K562 (cell line): ENCODE results near the gene SPAM1. TPM values are rescaled to one million over a fixed set of nuclear protein-coding genes. Genes with fewer than 3 reads are reported as not detected.

ENCODE experiments used
- ATAC-seq: fragments of 200-7000 bp; cut with Tn5 transposase; 3 replicates; pipeline ENCODE4 v1.9.1; 2020; ENCODE audit warnings: moderate library complexity
- BruUV-seq: library from RNA; stranded (reverse); fragments of 400-500 nt; replicated peaks from 2 replicates; lab custom pipeline; 2021; lab: Mats Ljungman, UMichigan
- CTCF ChIA-PET: fragments of 300-600 bp; formaldehyde crosslinking; extraction: SDS; loops from one replicate; lab custom pipeline; 2021; ENCODE audit warnings: low intra/inter-chr PET ratio; lab: Yijun Ruan, JAX
- POLR2A ChIA-PET: fragments of 300-600, 350-650 bp; sonication (Branson Sonifier 250); formaldehyde crosslinking; extraction: SDS; loops from one replicate; lab custom pipeline; 2021; ENCODE audit warnings: antibody characterized with exemption, inconsistent platforms; lab: Yijun Ruan, JAX
- DNase-seq, 4 experiments: peaks; one replicate each; pipeline versions ENCODE4 v3.0.0 to v3.0.0-alpha.2; 2011 to 2018; ENCODE audit warnings: low spot score in 3 of 4, mixed read lengths in 3 of 4; ENCODE audit errors: extremely low read depth in 1 of 4
- FAIRE-seq: peaks from 2 replicates; lab custom pipeline; 2011; peaks lifted over from hg19 to GRCh38; lab: Jason Lieb, UNC
- H2AFZ ChIP-seq: 2 replicates; pipeline ENCODE4 v1.6.0; 2011; ENCODE audit warnings: low read depth, low read length, control low read depth, inconsistent platforms
- H3K27ac ChIP-seq: fragments of 200-600 bp; 3 replicates; pipeline ENCODE4 v1.8.0; 2011; ENCODE audit warnings: low read depth, mild to moderate bottlenecking, control low read depth, inconsistent platforms, low read length, moderate library complexity, mixed read lengths; ENCODE audit errors: extremely low read depth
- H3K27me3 ChIP-seq, 2 experiments: fragments of 300-600 bp in 1 of 2; 2 replicates in 1 of 2; 3 replicates in 1 of 2; pipeline versions ENCODE4 v1.6.0 to v1.8.0; 2011; ENCODE audit warnings: inconsistent platforms in 2 of 2, low read length in 2 of 2, mild to moderate bottlenecking in 1 of 2, mixed read lengths in 1 of 2, moderate library complexity in 1 of 2; ENCODE audit not compliant: control insufficient read depth in 2 of 2, insufficient read depth in 2 of 2
- H3K36me3 ChIP-seq: fragments of 300-600 bp; 3 replicates; pipeline ENCODE4 v1.8.0; 2011; ENCODE audit warnings: mild to moderate bottlenecking, low read length, inconsistent platforms; ENCODE audit not compliant: control insufficient read depth, insufficient read depth
- H3K4me1 ChIP-seq, 2 experiments: fragments of 200-600 bp in 1 of 2; replicated peaks in 1 of 2; 2 replicates in 1 of 2; 3 replicates in 1 of 2; pipeline versions ENCODE4 v1.5.1 to v1.8.0; 2011; ENCODE audit warnings: inconsistent platforms in 2 of 2, low read length in 2 of 2, mild to moderate bottlenecking in 1 of 2, mixed read lengths in 1 of 2, moderate library complexity in 1 of 2; ENCODE audit not compliant: control insufficient read depth in 2 of 2, insufficient read depth in 2 of 2
- H3K4me2 ChIP-seq: 2 replicates; pipeline ENCODE4 v1.6.1; 2011; ENCODE audit warnings: low read length, control low read depth, inconsistent platforms, mixed read lengths; ENCODE audit not compliant: insufficient read depth
- H3K4me3 ChIP-seq: fragments of 200-600 bp; sonication (generic), shearing (Covaris generic); 2 replicates; pipeline ENCODE4 v1.5.1; 2016; ENCODE audit warnings: control low read depth, inconsistent platforms
- H3K79me2 ChIP-seq: fragments of 200-600 bp; 3 replicates; pipeline ENCODE4 v1.8.0; 2011; ENCODE audit warnings: low read length, inconsistent platforms; ENCODE audit not compliant: control insufficient read depth, insufficient read depth
- H3K9ac ChIP-seq, 2 experiments: 2 replicates each; pipeline versions ENCODE4 v1.6.0 to v1.6.1; 2011; ENCODE audit warnings: low read depth in 2 of 2, low read length in 2 of 2, control low read depth in 1 of 2, inconsistent platforms in 1 of 2, mild to moderate bottlenecking in 1 of 2, mixed read lengths in 1 of 2; ENCODE audit not compliant: insufficient read depth in 1 of 2
- H3K9me1 ChIP-seq: one replicate; pipeline ENCODE4 v1.6.0; 2011; ENCODE audit warnings: inconsistent platforms, mild to moderate bottlenecking, low read length, moderate library complexity; ENCODE audit not compliant: control insufficient read depth, insufficient read depth
- H3K9me3 ChIP-seq: replicated peaks from 2 replicates; pipeline ENCODE4 v1.5.1; 2011; ENCODE audit warnings: low read depth, low read length, inconsistent platforms; ENCODE audit not compliant: control insufficient read depth, insufficient read depth
- H4K20me1 ChIP-seq: replicated peaks from 2 replicates; pipeline ENCODE4 v1.6.1; 2011; ENCODE audit warnings: low read length, inconsistent platforms, mixed read lengths; ENCODE audit not compliant: control insufficient read depth, insufficient read depth
- ATF7 ChIP-seq: fragments of 450-650 bp; IDR thresholded peaks from 2 replicates; pipeline ENCODE4 v1.7.1; 2014; ENCODE audit warnings: mild to moderate bottlenecking, moderate library complexity
- DACH1 ChIP-seq: fragments of 450-650 bp; IDR thresholded peaks from 2 replicates; pipeline ENCODE4 v1.6.1; 2018; ENCODE audit not compliant: partially characterized antibody
- HCFC1 ChIP-seq: IDR thresholded peaks from 2 replicates; pipeline ENCODE4 v1.6.1; 2012; ENCODE audit warnings: low read depth, low read length, improper control_type of control experiment
- HDAC3 ChIP-seq: fragments of 450-650 bp; IDR thresholded peaks from 2 replicates; pipeline ENCODE4 v1.6.1; 2018; ENCODE audit warnings: borderline replicate concordance, mild to moderate bottlenecking, moderate library complexity; ENCODE audit not compliant: partially characterized antibody
- MEIS2 ChIP-seq: fragments of 450-650 bp; IDR thresholded peaks from 2 replicates; pipeline ENCODE4 v1.6.1; 2014; ENCODE audit warnings: mild to moderate bottlenecking; ENCODE audit not compliant: partially characterized antibody
- PCBP2 ChIP-seq: fragments of 200-400 bp; formaldehyde crosslinking; IDR thresholded peaks from 2 replicates; pipeline ENCODE4 v1.6.1; 2018; ENCODE audit warnings: low read length, low read depth, mild to moderate bottlenecking, moderate library complexity; ENCODE audit not compliant: poor library complexity, severe bottlenecking
- TEAD1 ChIP-seq, 2 experiments: fragments of 450-650 bp in 1 of 2; sonication (generic) in 1 of 2; formaldehyde crosslinking; IDR thresholded peaks; 2 replicates each; pipeline versions ENCODE4 v1.4.0 to v1.8.0; 2020 to 2022; ENCODE audit warnings: mild to moderate bottlenecking in 2 of 2, missing genetic modification reagents in 1 of 2
- ZFP36 ChIP-seq: fragments of 150-350 bp; IDR thresholded peaks from 2 replicates; pipeline ENCODE4 v1.6.1; 2018; ENCODE audit warnings: low read length, low read depth; ENCODE audit not compliant: partially characterized antibody
- WGBS: fragments of 100-300 bp; shearing (Covaris generic); methylation state at CpG from one replicate; pipeline ENCODE4 v1.1.6; 2016; ENCODE audit warnings: low coverage, mixed read lengths; ENCODE audit not compliant: insufficient coverage; ENCODE audit errors: missing lambda C conversion rate; 5-methylcytosine and 5-hydroxymethylcytosine counted together
- in situ Hi-C: fragments of 300-500 bp; cut with MboI; formaldehyde crosslinking; loops from 4 replicates; pipeline ENCODE4 v1.15.0; 2018; ENCODE audit warnings: inconsistent platforms, mixed read lengths
- intact Hi-C: fragments of 100-400 bp; cut with micrococcal nuclease; formaldehyde crosslinking; loops from 2 replicates; pipeline ENCODE4 v1.14.2; 2022
- polyA plus RNA-seq, 8 experiments: library from polyadenylated mRNA; depleted of rRNA in 4 of 8; stranded (reverse) in 5 of 8; unstranded in 3 of 8; fragments of >200 nt; fragmentation: Nextera tagmentation in 2 of 8; fragmentation: Illumina TruSeq in 1 of 8; extraction: Ambion mirVana in 2 of 8; extraction: Trizol in 1 of 8; gene quantifications; 2 replicates each; pipeline versions ENCODE4 v1.2.1 to v1.2.3, GENCODE V29; 2011 to 2014; ENCODE audit warnings: inconsistent platforms in 1 of 8, missing spikeins in 1 of 8
- total RNA-seq, 7 experiments: library from RNA; depleted of rRNA in 6 of 7; stranded (reverse); fragments of >200 nt in 6 of 7; fragmentation: Illumina TruSeq in 2 of 7; extraction: Trizol in 2 of 7; gene quantifications; 2 replicates each; pipeline versions ENCODE4 v1.2.1 to v1.2.3, GENCODE V29; 2011 to 2021; ENCODE audit warnings: low replicate concordance in 1 of 7
- TF ChIP-seq, protein P1 (sequence below): fragments of 250-450 bp; sonication (Bioruptor Pico); IDR thresholded peaks from 2 replicates; pipeline ENCODE4 v1.5.0; 2021; ENCODE audit warnings: mild to moderate bottlenecking, moderate library complexity
- TF ChIP-seq, protein P2 (sequence below): fragments of 450-650 bp; IDR thresholded peaks from 2 replicates; pipeline ENCODE4 v1.7.1; 2018; ENCODE audit warnings: mild to moderate bottlenecking, low read depth; ENCODE audit not compliant: partially characterized antibody

SPAM1 gene
- total and polyA plus RNA-seq, 9 of the 15 experiments (the other 6 are each of a cell fraction or from before 2014, with no cell fraction given): not detected

GRCh38 chr7:123936388-123936787 lies 11.3 kb downstream of the SPAM1 start:
- BruUV-seq: no TSS peak
- no peaks in the 10 kb centered on the region for H3K27me3 ChIP-seq
- DNase-seq: no peak
- no peaks in the 10 kb centered on the region for H3K9me3 ChIP-seq
- TF ChIP-seq TEAD1 (CRISPR knock-in tag; IDR thresholded peaks at IDR 0.05): no peak
- no peak for TF ChIP-seq PCBP2
- TF ChIP-seq MEIS2: no peak
- TF ChIP-seq HDAC3: no peak
- TF ChIP-seq DACH1: no peak
- no peak for TF ChIP-seq ZFP36
- TF ChIP-seq HCFC1: no peak
- TF ChIP-seq, protein P1, sequence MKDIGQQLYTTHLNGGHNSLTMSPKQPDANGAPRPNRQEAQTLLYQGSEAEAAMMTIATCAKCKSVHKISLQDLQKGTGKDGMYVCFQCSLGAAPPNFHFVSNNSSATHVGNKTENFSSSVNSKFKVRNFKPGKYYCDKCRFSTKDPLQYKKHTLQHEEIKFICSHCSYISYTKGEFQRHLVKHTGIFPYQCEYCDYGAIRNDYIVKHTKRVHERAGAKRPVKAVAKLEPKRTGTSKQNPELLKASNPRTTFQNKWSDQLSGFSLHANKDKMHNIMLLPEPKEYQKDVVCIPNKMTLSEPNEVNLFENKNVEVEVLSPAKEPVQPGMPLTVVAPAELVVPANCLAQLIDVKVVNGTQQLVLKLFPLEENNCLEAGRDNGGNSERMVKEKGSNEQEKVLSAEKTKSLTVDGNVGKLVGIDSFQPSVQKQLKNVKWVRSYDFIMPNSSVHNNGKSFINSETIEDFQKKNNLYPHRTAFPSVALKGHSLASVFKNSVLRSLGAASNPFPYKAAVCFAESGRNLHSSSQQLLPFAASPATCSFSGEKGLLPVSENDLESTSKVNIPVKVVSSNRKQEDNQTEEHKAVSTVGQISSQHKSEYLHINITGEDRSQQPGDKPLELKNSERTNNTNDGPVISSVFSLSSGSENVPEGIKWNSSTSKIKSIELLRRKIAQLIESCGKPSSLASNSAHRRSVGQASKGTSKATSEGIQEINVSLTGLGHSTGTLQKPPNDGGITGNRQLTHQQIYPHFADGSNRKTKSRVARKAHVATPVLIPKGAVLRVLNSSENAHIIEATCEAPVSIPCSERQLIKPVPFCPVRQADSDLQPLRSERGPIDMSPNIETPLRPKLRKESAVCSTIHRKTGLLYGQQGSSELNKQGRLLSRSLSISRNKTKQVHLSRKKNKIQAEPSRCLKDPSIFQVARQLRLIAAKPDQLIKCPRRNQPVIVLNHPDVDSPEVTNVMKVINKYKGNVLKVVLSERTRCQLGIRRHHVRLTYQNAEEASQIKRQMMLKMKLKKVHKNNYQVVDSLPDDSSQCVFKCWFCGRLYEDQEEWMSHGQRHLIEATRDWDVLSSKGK (CRISPR knock-in tag): no peak
- no peak for TF ChIP-seq ATF7
- TF ChIP-seq, protein P2, sequence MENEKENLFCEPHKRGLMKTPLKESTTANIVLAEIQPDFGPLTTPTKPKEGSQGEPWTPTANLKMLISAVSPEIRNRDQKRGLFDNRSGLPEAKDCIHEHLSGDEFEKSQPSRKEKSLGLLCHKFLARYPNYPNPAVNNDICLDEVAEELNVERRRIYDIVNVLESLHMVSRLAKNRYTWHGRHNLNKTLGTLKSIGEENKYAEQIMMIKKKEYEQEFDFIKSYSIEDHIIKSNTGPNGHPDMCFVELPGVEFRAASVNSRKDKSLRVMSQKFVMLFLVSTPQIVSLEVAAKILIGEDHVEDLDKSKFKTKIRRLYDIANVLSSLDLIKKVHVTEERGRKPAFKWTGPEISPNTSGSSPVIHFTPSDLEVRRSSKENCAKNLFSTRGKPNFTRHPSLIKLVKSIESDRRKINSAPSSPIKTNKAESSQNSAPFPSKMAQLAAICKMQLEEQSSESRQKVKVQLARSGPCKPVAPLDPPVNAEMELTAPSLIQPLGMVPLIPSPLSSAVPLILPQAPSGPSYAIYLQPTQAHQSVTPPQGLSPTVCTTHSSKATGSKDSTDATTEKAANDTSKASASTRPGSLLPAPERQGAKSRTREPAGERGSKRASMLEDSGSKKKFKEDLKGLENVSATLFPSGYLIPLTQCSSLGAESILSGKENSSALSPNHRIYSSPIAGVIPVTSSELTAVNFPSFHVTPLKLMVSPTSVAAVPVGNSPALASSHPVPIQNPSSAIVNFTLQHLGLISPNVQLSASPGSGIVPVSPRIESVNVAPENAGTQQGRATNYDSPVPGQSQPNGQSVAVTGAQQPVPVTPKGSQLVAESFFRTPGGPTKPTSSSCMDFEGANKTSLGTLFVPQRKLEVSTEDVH: no peak
- H3K9ac ChIP-seq: no peak overlapping the region
- 0% methylated on average over 2 of the region's 2 CpGs for WGBS
- no peaks in the 10 kb centered on the region for H3K79me2 ChIP-seq
- no peak overlapping the region for H3K4me3 ChIP-seq
- intact Hi-C loops (no loop called here), in situ Hi-C loops (no loop called here)
- CTCF ChIA-PET: no interaction called here
- ATAC-seq: no peak
- H4K20me1 ChIP-seq: no peaks in the 10 kb centered on the region
- no peak for FAIRE-seq
- no peak overlapping the region for H2AFZ ChIP-seq
- no peak overlapping the region for H3K4me2 ChIP-seq
- no peak overlapping the region for H3K27ac ChIP-seq
- POLR2A ChIA-PET: no interaction called here
- no peaks in the 10 kb centered on the region for H3K36me3 ChIP-seq
- H3K4me1 ChIP-seq: no peaks in the 10 kb centered on the region
- H3K9me1 ChIP-seq: no peaks in the 10 kb centered on the region
